ENCODE results near the gene FAM25A.
"Not testable (repeated sequence)": the region's sequence is repeated elsewhere in the genome, so short reads cannot be mapped to it uniquely, and the experiment has no call there.

The FAM25A gene

GRCh38 chr10:87014986-87015716, 4.9 kb upstream of the FAM25A start:
- DNase-seq = not testable (repeated sequence)

- not testable (repeated sequence) for DNase-seq
Measured at GRCh38 chr10:87018127-87018526, 2.0 kb upstream of the FAM25A start.

DNA sequence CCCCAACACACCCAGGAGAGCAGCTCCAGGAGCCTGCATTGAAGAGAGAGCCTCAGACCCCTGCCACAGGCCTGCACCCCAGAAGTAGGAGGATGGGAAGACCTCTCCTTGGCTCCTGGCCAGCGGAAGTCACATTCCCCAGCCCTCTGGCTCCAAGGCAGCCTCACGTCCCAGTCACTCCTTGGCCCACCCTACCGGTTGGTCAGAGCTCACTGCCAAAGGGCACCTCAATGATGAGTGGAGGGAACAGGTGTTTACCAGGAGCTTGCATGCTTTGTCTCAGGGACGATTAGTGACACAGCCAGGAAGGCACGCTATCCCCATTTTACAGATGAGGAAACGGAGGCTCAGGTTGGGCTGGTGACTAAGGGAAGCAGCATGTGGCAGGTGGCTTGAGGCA, 1.0 kb upstream of the FAM25A start:
- DNase-seq = not testable (repeated sequence)

DNA sequence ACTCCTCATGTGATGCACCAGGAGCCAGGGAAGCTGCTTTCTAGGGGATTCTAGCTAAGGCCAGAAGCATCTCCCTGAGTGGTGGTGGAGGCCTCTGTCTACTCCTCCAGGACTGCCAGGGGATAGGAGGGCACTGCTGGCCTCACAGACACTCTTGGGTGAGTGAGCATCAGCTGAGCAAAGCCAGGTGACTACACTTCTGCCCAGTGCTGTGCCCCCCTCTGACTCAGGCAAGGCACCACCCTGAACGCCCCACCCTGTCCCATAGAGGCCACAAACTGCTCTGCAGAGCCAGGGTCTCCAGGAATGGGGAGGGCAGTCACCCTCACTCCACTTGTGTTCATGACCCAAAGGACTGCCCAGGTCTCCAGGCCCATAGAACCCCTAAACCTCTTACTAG, 590 bp upstream of the FAM25A start:
- not testable (repeated sequence) for DNase-seq

GRCh38 chr10:87025285-87025958, 5.3 kb downstream of the FAM25A start:
- DNase-seq = not testable (repeated sequence)

DNA sequence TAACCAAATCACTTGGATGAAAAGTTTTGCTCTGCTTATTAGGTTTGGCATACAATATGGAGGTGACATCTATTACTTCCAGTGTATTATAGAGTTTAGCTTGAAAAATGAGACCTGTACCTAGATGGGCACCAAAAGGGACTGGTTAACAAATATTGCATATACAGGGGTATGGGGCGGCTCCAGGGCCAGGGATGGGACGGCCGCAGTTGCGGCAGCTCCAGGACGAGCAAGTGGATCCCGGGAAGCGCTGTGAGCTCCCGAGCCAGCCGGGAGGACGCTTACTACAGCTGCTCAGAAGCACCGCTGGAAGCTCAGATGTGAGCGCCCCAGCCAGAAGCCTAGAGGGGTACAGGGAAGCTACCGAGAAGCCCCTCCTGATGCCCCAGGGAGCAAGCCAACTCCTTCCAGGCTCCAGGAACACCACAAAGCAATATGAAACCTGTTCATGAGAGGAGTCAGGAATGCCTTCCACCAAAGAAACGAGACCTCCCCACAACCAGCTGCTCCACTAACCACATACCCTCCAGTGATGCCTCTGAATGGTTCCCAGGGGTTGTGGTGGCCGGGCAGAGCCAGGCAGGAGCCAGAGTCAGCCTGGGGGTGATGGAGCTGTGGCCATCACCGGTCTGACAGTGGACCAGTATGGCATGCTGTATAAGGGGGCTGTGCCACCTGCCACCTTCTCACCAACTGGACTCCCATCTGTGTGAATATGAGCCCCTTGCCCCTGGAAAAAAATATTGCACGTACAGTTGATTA, 6.8 kb downstream of the FAM25A start:
- DNase-seq = not testable (repeated sequence)

DNA sequence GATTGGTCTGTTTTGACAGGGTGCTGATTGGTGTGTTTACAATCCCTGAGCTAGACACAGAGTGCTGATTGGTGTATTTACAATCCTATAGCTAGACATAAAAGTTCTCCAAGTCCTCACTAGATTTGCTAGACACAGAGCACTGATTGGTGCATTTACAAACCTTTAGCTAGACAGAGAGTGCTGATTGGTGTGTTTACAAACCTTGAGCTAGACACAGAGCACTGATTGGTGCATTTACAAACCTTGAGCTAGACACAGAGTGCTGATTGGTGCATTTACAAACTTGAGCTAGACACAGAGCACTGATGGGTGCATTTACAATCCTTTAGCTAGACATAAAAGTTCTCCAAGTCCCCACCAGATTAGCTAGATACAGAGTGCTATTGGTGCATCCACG, 10.3 kb downstream of the FAM25A start:
- not testable (repeated sequence) for DNase-seq

- DNase-seq = no peak
Measured at GRCh38 chr10:87030912-87031635, 11.0 kb downstream of the FAM25A start.

GRCh38 chr10:87036623-87037022, 16.5 kb downstream of the FAM25A start:
- no peak for DNase-seq

DNA sequence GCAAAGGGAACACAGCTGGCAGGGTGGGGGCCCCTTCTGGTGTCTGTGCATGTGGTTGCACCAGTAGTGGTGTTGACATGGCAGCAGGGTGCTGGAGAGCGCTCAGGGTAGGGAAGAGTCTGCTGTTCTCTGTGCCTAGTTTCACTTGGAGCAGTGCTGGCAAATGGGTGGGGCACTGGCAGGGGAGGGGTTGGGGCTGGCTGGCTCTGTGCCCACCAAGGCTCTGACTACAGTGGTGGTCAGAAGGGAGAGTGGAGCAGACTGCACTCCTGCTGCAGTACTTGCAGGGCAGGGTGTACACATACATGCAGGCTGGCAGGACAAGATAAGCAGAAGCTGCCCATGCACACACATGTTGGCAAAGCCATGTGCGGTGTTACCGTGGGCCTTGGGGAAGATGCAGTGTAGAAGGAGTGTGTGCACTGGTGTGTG, 18.2 kb downstream of the FAM25A start:
- no peak for DNase-seq

GRCh38 chr10:87038786-87039185, 18.7 kb downstream of the FAM25A start:
- no peak for DNase-seq

DNA sequence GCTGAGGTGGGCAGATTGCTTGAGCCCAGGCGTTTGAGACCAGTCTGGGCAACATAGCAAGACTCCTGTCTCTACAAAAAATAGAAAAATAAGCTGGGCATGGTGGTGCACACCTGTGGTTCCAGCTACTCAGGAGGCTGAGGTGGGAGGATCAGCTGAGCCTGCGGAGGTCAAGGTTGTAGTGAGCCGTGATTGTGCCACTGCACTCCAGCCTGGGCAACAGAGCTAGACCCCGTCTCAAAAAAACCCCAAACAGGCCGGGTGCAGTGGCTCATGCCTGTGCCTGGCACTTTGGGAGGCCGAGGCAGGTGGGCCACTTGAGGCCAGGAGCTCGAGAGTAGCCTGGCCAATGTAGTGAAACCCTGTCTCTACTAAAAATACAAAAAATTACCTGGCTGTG, 23.5 kb downstream of the FAM25A start:
- not testable (repeated sequence) for DNase-seq

- DNase-seq = no peak
Measured at GRCh38 chr10:87045434-87045938, 25.4 kb downstream of the FAM25A start.

GRCh38 chr10:87053111-87053510, 33.0 kb downstream of the FAM25A start:
- no peak for DNase-seq

DNA sequence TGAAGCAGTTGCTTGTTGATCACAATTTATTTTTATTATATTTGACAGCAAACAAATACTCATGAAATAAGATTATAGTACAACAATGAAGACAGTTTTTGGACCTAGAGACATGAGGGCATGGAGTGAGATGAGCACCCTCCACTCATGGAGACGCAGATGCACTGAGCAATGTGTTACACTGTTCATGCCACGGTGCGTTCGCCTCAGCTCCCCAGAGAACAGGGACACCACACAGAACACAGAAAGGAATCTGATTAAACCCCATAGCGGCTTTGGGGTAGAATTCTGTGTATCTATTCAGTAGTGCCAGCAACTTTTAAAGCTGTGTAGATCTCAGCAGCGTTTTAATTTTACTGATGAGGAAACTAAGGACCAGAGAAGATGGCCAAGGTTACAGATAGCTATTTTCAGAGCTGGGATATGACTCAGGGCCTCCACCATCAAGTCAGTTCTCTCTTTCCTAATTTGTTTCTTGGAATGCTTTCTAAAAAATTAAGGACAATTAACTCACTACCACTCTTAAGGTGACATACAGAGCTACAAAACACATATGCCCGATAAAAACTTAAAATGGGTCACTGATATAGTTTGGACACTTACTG, 33.6 kb downstream of the FAM25A start:
- DNase-seq = no peak

DNA sequence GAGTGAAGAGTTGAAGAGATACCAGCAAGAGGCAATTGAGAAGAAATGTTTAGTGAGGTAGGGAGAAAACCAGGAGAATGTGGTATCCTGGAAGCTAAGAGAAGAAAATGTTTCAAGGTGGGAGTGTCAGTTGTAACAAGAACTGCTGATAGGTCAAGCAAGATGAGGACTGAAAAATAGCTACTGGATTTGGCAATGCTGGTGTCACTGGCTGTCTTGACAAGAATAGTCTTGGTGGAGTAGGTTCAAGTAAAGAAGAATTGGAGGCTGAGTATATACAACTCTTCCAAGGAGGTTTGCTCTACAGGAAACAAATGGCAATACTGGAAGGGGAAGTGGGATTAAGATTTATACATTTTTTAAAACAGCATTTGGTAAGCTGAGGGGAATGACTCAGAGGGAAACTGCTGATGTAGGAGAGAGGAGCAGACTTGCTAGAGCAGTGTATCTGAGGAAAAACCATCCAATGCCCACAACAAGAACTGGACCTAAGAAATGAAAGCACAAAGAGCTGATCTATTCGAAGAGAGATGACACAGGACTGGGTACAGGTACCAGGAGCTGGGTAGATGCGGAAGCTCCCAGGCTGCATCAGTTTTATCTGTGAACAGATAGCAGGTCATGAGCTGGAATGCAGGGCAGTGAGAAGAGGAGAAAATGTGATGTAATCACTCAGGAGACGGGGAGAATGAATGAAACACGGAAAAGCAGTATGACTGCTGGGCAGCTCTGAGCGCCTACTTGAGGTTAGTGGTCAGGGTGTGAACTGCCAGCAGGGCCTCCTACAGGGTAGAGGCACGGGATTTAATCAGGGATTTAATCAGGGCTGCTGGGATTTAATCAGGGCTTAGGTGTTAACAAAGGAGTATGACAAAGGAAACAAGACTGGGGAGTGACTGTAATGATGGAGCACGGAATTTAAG, 34.5 kb downstream of the FAM25A start:
- no peak for DNase-seq

DNA sequence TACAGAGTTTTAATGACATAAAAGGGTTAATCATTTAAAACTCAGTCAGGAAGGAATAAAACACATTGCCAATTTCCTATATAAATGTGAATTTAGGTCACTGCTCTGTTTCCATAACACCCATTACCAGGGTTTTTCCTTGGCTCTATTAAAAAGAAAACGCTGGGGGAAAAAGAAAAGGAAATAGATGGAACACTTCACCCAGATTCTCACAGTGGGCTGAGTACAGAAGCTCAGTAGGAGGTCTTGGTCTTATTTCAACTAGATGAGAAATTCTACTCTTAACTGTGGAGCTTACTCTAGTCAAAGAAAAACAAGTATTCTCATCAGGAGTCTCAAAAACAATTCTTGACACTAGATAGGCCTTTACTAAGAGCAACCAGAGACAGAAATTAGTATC, 38.1 kb downstream of the FAM25A start:
- no peak for DNase-seq

- DNase-seq = no peak
Measured at GRCh38 chr10:87059401-87059800, 39.3 kb downstream of the FAM25A start.

DNA sequence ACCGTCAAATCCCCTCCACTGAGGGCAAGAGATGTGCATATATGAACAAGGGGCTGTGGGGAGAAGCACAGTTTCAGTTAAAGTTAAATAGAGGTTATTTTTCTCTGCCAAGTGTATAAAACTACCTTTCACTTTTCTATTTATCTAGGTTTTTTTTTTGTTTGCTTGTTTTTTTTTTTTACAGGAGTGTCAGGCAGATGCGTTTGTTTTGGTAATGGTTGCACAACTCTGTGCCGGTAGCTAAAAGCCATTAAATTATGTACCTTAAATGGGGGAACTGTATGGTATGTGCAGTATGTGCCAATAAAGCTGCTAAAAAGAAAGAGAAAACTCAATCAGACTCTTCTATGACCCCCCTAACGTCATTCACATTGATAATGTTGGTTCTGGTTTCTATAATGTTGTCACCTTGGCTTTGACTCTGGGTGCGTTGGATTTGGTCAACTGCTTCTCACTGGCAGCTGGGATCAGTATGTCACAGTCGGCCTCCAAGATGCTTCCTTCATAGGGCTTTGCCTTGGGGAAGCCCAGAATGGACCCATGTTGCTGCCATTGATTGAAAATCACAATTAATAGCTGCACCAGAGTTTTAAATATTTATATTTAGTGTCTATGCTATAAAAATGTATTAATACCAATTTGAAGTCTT, 40.3 kb downstream of the FAM25A start:
- no peak for DNase-seq

DNA sequence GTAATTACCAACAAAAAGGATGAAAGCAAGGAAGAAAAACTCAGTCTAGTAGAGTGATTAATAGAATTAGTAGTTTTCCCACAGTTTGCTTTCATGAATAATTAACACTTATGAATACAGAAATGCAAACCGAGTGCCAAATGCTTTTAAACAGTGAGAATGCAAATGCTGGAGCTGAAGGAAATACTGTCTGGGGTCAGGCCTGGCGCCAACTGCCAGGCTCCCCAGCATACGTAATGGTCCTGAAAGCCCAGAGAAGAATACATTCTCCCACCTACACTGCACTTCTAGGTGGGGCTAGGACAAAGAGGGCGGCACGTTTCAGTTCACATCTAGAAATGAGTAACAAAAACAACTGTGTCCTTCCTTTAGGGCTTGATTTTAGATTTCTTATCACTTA, 44.6 kb downstream of the FAM25A start:
- no peak for DNase-seq

DNA sequence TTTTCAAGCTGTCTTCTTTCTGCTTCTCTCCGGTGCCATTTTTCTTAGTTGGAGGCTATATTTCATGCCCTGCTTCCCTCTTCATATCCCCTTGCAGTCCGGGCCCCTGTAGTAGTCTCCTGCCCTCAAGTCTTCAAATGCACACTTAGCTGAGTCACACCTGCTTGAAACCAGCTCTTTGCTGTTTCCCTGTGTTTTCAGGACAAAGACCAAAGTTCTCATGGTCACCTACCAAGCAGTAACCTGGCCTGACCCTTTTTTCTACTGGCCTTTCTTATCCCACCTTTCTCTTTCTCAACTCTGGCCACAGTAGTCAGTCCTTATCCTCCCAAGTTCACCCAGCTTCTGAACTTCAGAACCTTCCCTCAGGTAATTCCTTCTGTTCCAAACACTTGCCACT, 46.1 kb downstream of the FAM25A start:
- no peak for DNase-seq

All from activated CD4-positive, alpha-beta T cell treated with anti-CD3 and anti-CD28 coated beads, Interleukin-2, amount 50 U/mL, for 4 hours (primary cell).